ENCODE measurements around the gene RNASE1. TPM values are rescaled to one million over a fixed set of nuclear protein-coding genes. Genes with fewer than 3 reads are reported as not detected.

Gene RNASE1
- total RNA-seq, 1 donor from 2014 or later, result 515 TPM

- intact Hi-C loops (cut with DNase I), result no loop called here
- Histone ChIP-seq H3K9me3 (no peaks in the 10 kb centered on the region), H3K27me3 (no peaks in the 10 kb centered on the region), H3K4me3 (no peak overlapping the region), H3K4me1 (no peaks in the 10 kb centered on the region), H3K27ac (no peak overlapping the region), H3K36me3 (no peaks in the 10 kb centered on the region)
- TF ChIP-seq CTCF (IDR thresholded peaks at IDR 0.05), result no peak
- DNase-seq (ENCODE audit: low spot score in 2 of 2), result no peak
These were observed 5.5 kb downstream of the RNASE1 start for GRCh38 chr14:20797164-20797563.

GRCh38 chr14:20794644-20795369 lies 7.8 kb downstream of the RNASE1 start:
- TF ChIP-seq CTCF (IDR thresholded peaks at IDR 0.05), result no peak
- intact Hi-C loops (cut with DNase I), result no loop called here
- no peaks in the 10 kb centered on the region for H3K9me3 ChIP-seq
- no peaks in the 10 kb centered on the region for H3K27me3 ChIP-seq
- no peak overlapping the region for H3K27ac ChIP-seq
- no peaks in the 10 kb centered on the region for H3K36me3 ChIP-seq
- DNase-seq (ENCODE audit: low spot score in 2 of 2), result no peak
- no peak overlapping the region for H3K4me3 ChIP-seq
- no peaks in the 10 kb centered on the region for H3K4me1 ChIP-seq

- intact Hi-C loops (cut with DNase I), result no loop called here
- Histone ChIP-seq H3K36me3 (no peaks in the 10 kb centered on the region), H3K4me3 (no peak overlapping the region), H3K4me1 (no peaks in the 10 kb centered on the region), H3K9me3 (no peaks in the 10 kb centered on the region), H3K27me3 (no peaks in the 10 kb centered on the region), H3K27ac (no peak overlapping the region)
- no peak for DNase-seq (ENCODE audit: low spot score in 2 of 2)
- TF ChIP-seq CTCF (IDR thresholded peaks at IDR 0.05), result no peak
These were observed 10.1 kb downstream of the RNASE1 start for GRCh38 chr14:20792556-20792955.

- H3K9me3 ChIP-seq, result no peaks in the 10 kb centered on the region
- intact Hi-C loops (cut with DNase I), result no loop called here
- no peak for DNase-seq (ENCODE audit: low spot score in 2 of 2)
These were observed 11.0 kb downstream of the RNASE1 start for GRCh38 chr14:20791597-20791996.

GRCh38 chr14:20791187-20791586 lies 11.5 kb downstream of the RNASE1 start:
- Histone ChIP-seq H3K4me1 (no peaks in the 10 kb centered on the region), H3K27ac (no peak overlapping the region), H3K4me3 (no peak overlapping the region), H3K27me3 (no peaks in the 10 kb centered on the region), H3K36me3 (no peaks in the 10 kb centered on the region), H3K9me3 (no peaks in the 10 kb centered on the region)
- DNase-seq (ENCODE audit: low spot score in 2 of 2), result no peak
- intact Hi-C loops (cut with DNase I), result no loop called here
- TF ChIP-seq CTCF (IDR thresholded peaks at IDR 0.05), result no peak

More at GRCh38 chr14:20791597-20791996, 11.0 kb downstream of the RNASE1 start:
- Histone ChIP-seq H3K27ac (no peak overlapping the region), H3K4me1 (no peaks in the 10 kb centered on the region), H3K36me3 (no peaks in the 10 kb centered on the region), H3K4me3 (no peak overlapping the region), H3K27me3 (no peaks in the 10 kb centered on the region)
- TF ChIP-seq CTCF (IDR thresholded peaks at IDR 0.05), result no peak

Measured in ascending aorta (tissue), 2 donors.